Breast epithelium (tissue), 4 donors: ENCODE results near the gene PRKCD. TPM values are rescaled to one million over a fixed set of nuclear protein-coding genes. Genes with fewer than 3 reads are reported as not detected.

Experiments
- DNase-seq, 2 donors: peaks; one replicate each; pipeline ENCODE4 v3.0.0-alpha.2; 2019; ENCODE audit warnings: low spot score in 2 of 2
- H3K27ac ChIP-seq, 2 donors: fragments of 200-600 bp; sonication (generic) in 1 of 2; one replicate each; pipeline ENCODE4 v1.5.1; 2016 to 2019; ENCODE audit warnings: mild to moderate bottlenecking in 1 of 2
- H3K27me3 ChIP-seq, 2 donors: fragments of 200-600 bp; sonication (generic) in 1 of 2; one replicate each; pipeline versions ENCODE4 v1.5.1 to v1.6.0; 2017 to 2019; ENCODE audit warnings: control low read depth in 1 of 2, mild to moderate bottlenecking in 1 of 2
- H3K36me3 ChIP-seq: fragments of 200-600 bp; one replicate; pipeline ENCODE4 v1.5.1; 2019
- H3K4me1 ChIP-seq, 2 donors: fragments of 200-600 bp; sonication (generic); one replicate each; pipeline ENCODE4 v1.5.1; 2016 to 2019; ENCODE audit warnings: control low read depth in 1 of 2
- H3K4me3 ChIP-seq, 3 donors: fragments of 200-600 bp; sonication (generic); 1 replicate in 2 of 3; 2 replicates in 1 of 3; pipeline ENCODE4 v1.5.1; 2016 to 2019; ENCODE audit warnings: mild to moderate bottlenecking in 3 of 3, moderate library complexity in 2 of 3
- H3K9me3 ChIP-seq, 2 donors: fragments of 200-600 bp; sonication (generic) in 1 of 2; one replicate each; pipeline ENCODE4 v1.5.1; 2016 to 2019; ENCODE audit warnings: control low read depth in 1 of 2
- CTCF ChIP-seq, 3 donors: fragments of 450-650 bp; IDR thresholded peaks; one replicate each; pipeline ENCODE4 v1.5.1; 2016 to 2017; ENCODE audit warnings: antibody characterized with exemption in 3 of 3, mild to moderate bottlenecking in 3 of 3, moderate library complexity in 3 of 3
- POLR2A ChIP-seq: fragments of 450-650 bp; IDR thresholded peaks from one replicate; pipeline ENCODE4 v1.6.1; 2016; ENCODE audit warnings: antibody characterized with exemption, mild to moderate bottlenecking, moderate library complexity
- POLR2AphosphoS5 ChIP-seq, 3 donors: sonication (generic); formaldehyde crosslinking; IDR thresholded peaks; one replicate each; pipeline ENCODE4 v1.6.1; 2017; ENCODE audit warnings: antibody characterized with exemption in 3 of 3
- intact Hi-C: fragments of 100-400 bp; cut with DNase I; formaldehyde crosslinking; loops from one replicate; pipeline ENCODE4 v1.15.1; 2023; ENCODE audit warnings: low total_unique reads
- total RNA-seq, 3 donors: library from RNA; depleted of rRNA; stranded (reverse); fragments of >200 nt; gene quantifications; one replicate each; pipeline ENCODE4 v1.1.0, GENCODE V29; 2016

The PRKCD gene
- total RNA-seq, 3 donors from 2014 or later, result 14.0 to 36.8 (median 15.1) TPM

DNA sequence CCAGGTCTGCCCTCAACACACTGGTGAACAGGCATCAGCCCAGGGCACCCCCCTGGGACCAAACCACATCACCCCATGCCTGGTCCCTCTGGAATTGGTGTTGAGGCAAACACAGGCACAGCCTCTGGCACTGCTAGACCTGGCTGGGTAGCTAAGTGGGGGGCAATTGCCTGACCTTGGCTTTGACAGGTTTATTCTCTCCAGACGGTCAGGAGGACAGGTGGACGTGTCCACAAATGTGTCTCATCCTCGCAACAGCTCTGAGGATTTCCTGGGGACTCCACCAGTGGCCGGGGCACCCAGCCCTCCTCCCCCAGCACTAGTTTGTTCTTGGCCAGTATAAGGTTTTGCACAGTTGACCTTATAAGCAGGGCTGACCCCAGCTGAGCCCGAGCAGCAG lies 63.5 kb downstream of the PRKCD start:
- Histone ChIP-seq H3K27ac (no peak overlapping the region), H3K4me1 (no peaks in the 10 kb centered on the region), H3K9me3 (no peaks in the 10 kb centered on the region), H3K36me3 (peaks cover 17% of the 10 kb centered on the region), H3K27me3 (no peaks in the 10 kb centered on the region), H3K4me3 (no peak overlapping the region)
- TF ChIP-seq POLR2A, result no peak
- no peak for TF ChIP-seq POLR2AphosphoS5 (IDR thresholded peaks at IDR 0.05)
- no peak for TF ChIP-seq CTCF (IDR thresholded peaks at IDR 0.05)
- intact Hi-C loops, result no loop called here
- DNase-seq, result no peak

GRCh38 chr3:53225181-53225580 lies 64.2 kb downstream of the PRKCD start:
- TF ChIP-seq CTCF (IDR thresholded peaks at IDR 0.05), result no peak
- TF ChIP-seq POLR2AphosphoS5 (IDR thresholded peaks at IDR 0.05), result no peak
- TF ChIP-seq POLR2A, result no peak

DNA sequence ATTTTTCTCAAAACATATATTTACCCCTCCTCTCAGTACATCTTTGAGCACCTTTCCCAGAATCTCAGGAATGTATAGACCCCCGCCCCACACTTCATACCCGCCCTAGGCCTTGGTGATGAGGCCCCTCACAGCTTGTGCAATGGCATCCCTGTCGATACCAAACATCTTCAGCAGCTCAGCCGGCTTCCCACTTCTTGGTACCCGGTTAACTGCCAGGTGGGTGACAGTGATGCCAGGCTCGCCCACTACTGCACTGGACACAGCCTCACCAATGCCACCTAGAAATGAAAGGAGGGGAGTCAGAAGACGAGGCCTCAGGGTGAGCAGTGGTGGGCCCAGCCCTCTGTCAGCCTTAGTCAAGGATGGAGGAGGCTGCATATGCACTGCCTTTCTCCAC lies 64.6 kb downstream of the PRKCD start:
- Histone ChIP-seq H3K4me3 (no peak overlapping the region), H3K4me1 (no peaks in the 10 kb centered on the region), H3K27ac (no peak overlapping the region), H3K36me3 (peaks cover 17% of the 10 kb centered on the region), H3K9me3 (no peaks in the 10 kb centered on the region), H3K27me3 (no peaks in the 10 kb centered on the region)
- no peak for DNase-seq
- intact Hi-C loops, result no loop called here
- TF ChIP-seq CTCF (IDR thresholded peaks at IDR 0.05) (no peak), POLR2AphosphoS5 (IDR thresholded peaks at IDR 0.05) (no peak), POLR2A (no peak)

More at GRCh38 chr3:53225181-53225580, 64.2 kb downstream of the PRKCD start:
- Histone ChIP-seq H3K36me3 (peaks cover 17% of the 10 kb centered on the region), H3K4me1 (no peaks in the 10 kb centered on the region), H3K27ac (no peak overlapping the region), H3K27me3 (no peaks in the 10 kb centered on the region), H3K4me3 (no peak overlapping the region), H3K9me3 (no peaks in the 10 kb centered on the region)
- intact Hi-C loops, result no loop called here
- DNase-seq, result no peak

- Histone ChIP-seq H3K36me3 (peaks cover 17% of the 10 kb centered on the region), H3K9me3 (no peaks in the 10 kb centered on the region), H3K4me1 (no peaks in the 10 kb centered on the region), H3K4me3 (no peak overlapping the region), H3K27me3 (no peaks in the 10 kb centered on the region), H3K27ac (no peak overlapping the region)
- DNase-seq, result no peak
- intact Hi-C loops, result no loop called here
- TF ChIP-seq POLR2AphosphoS5 (IDR thresholded peaks at IDR 0.05) (no peak), CTCF (IDR thresholded peaks at IDR 0.05) (no peak), POLR2A (no peak)
Observed at GRCh38 chr3:53226142-53226840, 65.3 kb downstream of the PRKCD start.

- no peak overlapping the region for H3K27ac ChIP-seq
- no peak overlapping the region for H3K4me3 ChIP-seq
- no peaks in the 10 kb centered on the region for H3K27me3 ChIP-seq
- no peaks in the 10 kb centered on the region for H3K9me3 ChIP-seq
- H3K4me1 ChIP-seq, result no peaks in the 10 kb centered on the region
- DNase-seq, result no peak
- peaks cover 17% of the 10 kb centered on the region for H3K36me3 ChIP-seq
- TF ChIP-seq POLR2AphosphoS5 (IDR thresholded peaks at IDR 0.05), result no peak
- TF ChIP-seq POLR2A, result no peak
- TF ChIP-seq CTCF (IDR thresholded peaks at IDR 0.05), result no peak
- intact Hi-C loops, result no loop called here
Observed at GRCh38 chr3:53226841-53227407, 65.9 kb downstream of the PRKCD start.
